ENCODE data around the gene ATXN10. TPM values are rescaled to one million over a fixed set of nuclear protein-coding genes. Genes with fewer than 3 reads are reported as not detected.
A peak's percentile ranks its signal among the peaks of the same experiment; 100 is the strongest.
"Not testable (repeated sequence)": the region's sequence is repeated elsewhere in the genome, so short reads cannot be mapped to it uniquely, and the experiment has no call there.

The ATXN10 gene
- total RNA-seq, 4 donors from 2014 or later: 28.4 to 184 (median 66.3) TPM

DNA sequence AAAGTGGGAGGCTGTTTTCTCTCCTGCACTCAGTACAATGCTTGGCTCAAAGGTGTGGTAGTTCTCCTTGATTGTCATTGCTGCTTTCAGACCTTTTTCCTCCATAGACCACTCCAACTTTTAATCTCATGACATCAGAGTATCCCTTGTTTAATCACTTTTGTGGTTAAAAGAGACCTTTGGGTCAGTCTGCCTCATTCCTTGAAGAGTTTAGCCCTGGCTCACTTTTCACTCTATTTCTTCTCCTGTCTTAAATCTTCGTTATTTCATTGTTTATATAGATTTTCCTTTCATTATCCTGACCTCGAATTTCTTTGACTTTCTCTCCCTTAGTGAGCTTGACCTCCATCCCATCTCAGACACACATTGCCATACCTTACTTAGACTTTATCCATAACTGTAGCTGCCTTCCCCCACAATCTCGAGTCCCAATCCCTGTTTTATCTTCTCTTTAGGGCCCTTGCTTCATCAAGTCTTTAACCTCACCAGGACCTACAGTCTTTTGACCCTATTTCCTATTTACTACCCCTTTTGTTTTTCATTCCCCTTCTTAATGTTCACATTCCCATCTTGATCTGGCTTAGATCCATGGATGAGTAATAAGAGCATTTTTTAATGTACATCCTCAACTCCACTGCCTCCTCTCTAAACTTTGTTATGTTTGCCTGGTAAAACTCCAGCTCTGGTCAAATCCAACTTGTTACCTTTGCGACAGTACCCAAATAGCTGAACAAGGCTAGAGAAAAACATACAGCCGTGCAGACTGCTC is 9.5 kb downstream of the ATXN10 start:
- Histone ChIP-seq H3K27me3 (no peaks in the 10 kb centered on the region), H3K27ac (no peak overlapping the region), H3K4me3 (no peak overlapping the region), H3K36me3 (no peaks in the 10 kb centered on the region), H3K4me1 (peaks cover 0 to 13% (median 0%) of the 10 kb centered on the region in 4 donors), H3K9me3 (no peaks in the 10 kb centered on the region)
- TF ChIP-seq CTCF (IDR thresholded peaks at IDR 0.05) (no peak), POLR2A (IDR thresholded peaks at IDR 0.05) (no peak)
- DNase-seq: no peak

GRCh38 chr22:45682064-45682463 is 10.4 kb downstream of the ATXN10 start:
- H3K27ac ChIP-seq: no peak overlapping the region

DNA sequence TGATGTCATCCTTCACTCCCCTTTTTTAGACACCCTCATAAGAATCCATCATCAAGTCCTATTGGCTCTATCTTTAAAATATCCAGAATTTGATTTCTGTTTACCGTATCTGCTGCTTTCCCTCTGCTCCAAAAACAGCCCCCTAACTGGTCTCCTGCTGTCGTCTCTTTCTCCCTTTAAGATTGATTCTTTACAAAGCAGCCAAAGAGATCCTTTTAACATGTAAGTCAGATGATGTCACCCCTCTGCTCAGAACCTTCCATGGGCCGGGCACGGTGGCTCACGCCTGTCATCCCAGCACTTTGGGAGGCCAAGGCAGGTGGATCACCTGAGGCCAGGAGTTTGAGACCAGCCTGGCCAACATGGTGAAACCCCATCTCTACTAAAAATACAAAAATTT is 11.1 kb downstream of the ATXN10 start:
- not testable (repeated sequence) for H3K36me3 ChIP-seq
- peaks cover 0 to 13% (median 0%) of the 10 kb centered on the region in 4 donors for H3K4me1 ChIP-seq

More at GRCh38 chr22:45682064-45682463, 10.4 kb downstream of the ATXN10 start:
- DNase-seq: no peak
- TF ChIP-seq CTCF (IDR thresholded peaks at IDR 0.05): no peak
- H3K4me3 ChIP-seq: no peak overlapping the region
- no peaks in the 10 kb centered on the region for H3K36me3 ChIP-seq
- H3K4me1 ChIP-seq: peaks cover 0 to 13% (median 0%) of the 10 kb centered on the region in 4 donors
- no peaks in the 10 kb centered on the region for H3K27me3 ChIP-seq
- no peaks in the 10 kb centered on the region for H3K9me3 ChIP-seq

DNA sequence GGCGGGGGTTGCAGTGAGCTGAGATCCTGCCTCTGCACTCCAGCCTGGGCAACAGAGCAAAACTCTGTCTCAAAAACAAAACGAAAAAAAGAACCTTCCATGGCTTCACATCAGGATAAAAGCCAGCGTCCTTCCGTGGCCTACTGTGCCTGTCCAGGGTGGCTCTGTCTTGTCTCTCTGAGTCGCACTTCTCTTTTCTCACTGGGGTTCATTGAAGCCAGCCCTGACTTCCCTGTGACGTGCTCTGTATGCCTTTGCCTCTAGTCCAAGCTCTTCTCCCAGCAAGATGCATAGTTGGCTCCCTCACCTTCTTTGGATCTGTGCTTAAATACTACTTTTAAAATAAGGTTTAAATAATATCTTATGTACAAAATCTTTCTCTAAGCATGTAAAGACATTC is 11.6 kb downstream of the ATXN10 start:
- H3K4me1 ChIP-seq: peaks cover 0 to 13% (median 0%) of the 10 kb centered on the region in 4 donors

More for the DNA sequence above, 11.1 kb downstream of the ATXN10 start:
- not testable (repeated sequence) for H3K4me3 ChIP-seq, H3K9me3 ChIP-seq, H3K27ac ChIP-seq, H3K27me3 ChIP-seq, DNase-seq

DNA sequence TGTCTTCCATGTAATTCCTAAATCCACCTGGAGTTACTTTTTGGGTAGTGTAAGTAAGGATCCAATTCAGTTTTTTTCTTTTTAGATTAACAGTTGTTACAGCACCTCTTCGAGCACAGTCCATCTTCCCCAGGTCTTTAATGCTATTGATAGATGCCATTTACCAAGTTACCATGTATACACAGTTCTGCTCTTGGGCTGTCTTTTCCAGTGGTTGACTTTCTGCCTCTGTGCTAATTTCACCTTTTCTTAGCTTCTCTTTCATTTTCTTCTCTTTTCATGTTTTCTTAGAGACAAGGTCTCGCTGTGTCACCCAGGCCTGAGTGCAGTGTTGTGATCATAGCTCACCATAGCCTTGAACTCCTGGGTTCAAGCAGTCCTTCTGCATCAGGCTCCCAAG is 12.0 kb downstream of the ATXN10 start:
- Histone ChIP-seq H3K27ac (no peak overlapping the region), H3K36me3 (no peaks in the 10 kb centered on the region), H3K4me1 (peaks cover 0 to 13% (median 0%) of the 10 kb centered on the region in 4 donors), H3K4me3 (no peak overlapping the region), H3K27me3 (no peaks in the 10 kb centered on the region), H3K9me3 (no peaks in the 10 kb centered on the region)
- TF ChIP-seq POLR2A (IDR thresholded peaks at IDR 0.05) (no peak), CTCF (IDR thresholded peaks at IDR 0.05) (no peak)
- no peak for DNase-seq

More for the DNA sequence above, 11.6 kb downstream of the ATXN10 start:
- TF ChIP-seq POLR2A (IDR thresholded peaks at IDR 0.05) (no peak), CTCF (IDR thresholded peaks at IDR 0.05) (no peak)
- no peaks in the 10 kb centered on the region for H3K36me3 ChIP-seq
- H3K9me3 ChIP-seq: no peaks in the 10 kb centered on the region
- H3K27me3 ChIP-seq: no peaks in the 10 kb centered on the region
- peak in 1 of 3 donors; percentile 26 for DNase-seq
- H3K4me3 ChIP-seq: no peak overlapping the region
- H3K27ac ChIP-seq: no peak overlapping the region

GRCh38 chr22:45684169-45684568 is 12.5 kb downstream of the ATXN10 start:
- H3K9me3 ChIP-seq: no peaks in the 10 kb centered on the region
- H3K27ac ChIP-seq: no peak overlapping the region
- no peaks in the 10 kb centered on the region for H3K27me3 ChIP-seq
- H3K4me3 ChIP-seq: no peak overlapping the region
- TF ChIP-seq CTCF (IDR thresholded peaks at IDR 0.05) (no peak), POLR2A (IDR thresholded peaks at IDR 0.05) (no peak)
- DNase-seq: no peak
- peaks cover 0 to 13% (median 0%) of the 10 kb centered on the region in 4 donors for H3K4me1 ChIP-seq
- no peaks in the 10 kb centered on the region for H3K36me3 ChIP-seq
